Coronary artery (tissue), 2 donors: ENCODE measurements around the gene CD209.

Experiments
- DNase-seq: peaks from one replicate; pipeline ENCODE4 v3.0.0-alpha.2; 2017; ENCODE audit warnings: low spot score
- H3K27ac ChIP-seq, 2 donors: fragments of 200-600 bp; sonication (generic); one replicate each; pipeline ENCODE4 v1.5.1; 2016 to 2019
- H3K4me3 ChIP-seq: fragments of 200-600 bp; sonication (generic); 2 replicates; pipeline ENCODE4 v1.5.1; 2016; ENCODE audit warnings: mild to moderate bottlenecking, moderate library complexity
- CTCF ChIP-seq: fragments of 200-600 bp; sonication (generic); IDR thresholded peaks from one replicate; pipeline ENCODE4 v1.5.1; 2019; ENCODE audit warnings: antibody characterized with exemption

CD209 gene

GRCh38 chr19:7779631-7780486, 32.5 kb upstream of the CD209 start:
- Histone ChIP-seq H3K4me3 (no peak overlapping the region), H3K27ac (no peak overlapping the region)
- TF ChIP-seq CTCF: no peak
- no peak for DNase-seq

- TF ChIP-seq CTCF: no peak
- DNase-seq: no peak
- no peak overlapping the region for H3K4me3 ChIP-seq
- H3K27ac ChIP-seq: no peak overlapping the region
These were observed 30.7 kb upstream of the CD209 start for GRCh38 chr19:7778081-7778480.

- Histone ChIP-seq H3K27ac (no peak overlapping the region), H3K4me3 (no peak overlapping the region)
- TF ChIP-seq CTCF: no peak
- DNase-seq: no peak
These were observed 28.4 kb upstream of the CD209 start for GRCh38 chr19:7775761-7776160.

- TF ChIP-seq CTCF: no peak
- Histone ChIP-seq H3K4me3 (no peak overlapping the region), H3K27ac (no peak overlapping the region)
- DNase-seq: no peak
These were observed 26.5 kb upstream of the CD209 start for GRCh38 chr19:7773841-7774240.

GRCh38 chr19:7772752-7773291, 25.5 kb upstream of the CD209 start:
- no peak for DNase-seq
- H3K4me3 ChIP-seq: no peak overlapping the region
- no peak overlapping the region for H3K27ac ChIP-seq
- no peak for TF ChIP-seq CTCF

GRCh38 chr19:7771072-7771471, 23.7 kb upstream of the CD209 start:
- no peak for TF ChIP-seq CTCF
- no peak overlapping the region for H3K4me3 ChIP-seq
- DNase-seq: no peak

GRCh38 chr19:7769171-7769570, 21.8 kb upstream of the CD209 start:
- TF ChIP-seq CTCF: no peak
- DNase-seq: no peak
- Histone ChIP-seq H3K27ac (no peak overlapping the region), H3K4me3 (no peak overlapping the region)

More at GRCh38 chr19:7771072-7771471, 23.7 kb upstream of the CD209 start:
- H3K27ac ChIP-seq: no peak overlapping the region
